VCaP (cell line): ENCODE results near the gene CTPS2.

Source experiments
- H3K27ac ChIP-seq: fragments of 450-650 bp; 2 replicates; pipeline ENCODE4 v1.5.1; 2017
- CTCF ChIP-seq: fragments of 450-650 bp; conservative IDR thresholded peaks from 2 replicates; pipeline ENCODE4 v1.5.1; 2017; ENCODE audit warnings: mild to moderate bottlenecking, moderate library complexity

The CTPS2 gene

GRCh38 chrX:16601885-16602284 is 110.6 kb downstream of the CTPS2 start:
- TF ChIP-seq CTCF = no peak

GRCh38 chrX:16594490-16594889 is 118.0 kb downstream of the CTPS2 start:
- TF ChIP-seq CTCF = no peak
- no peak overlapping the region for H3K27ac ChIP-seq

More at GRCh38 chrX:16601885-16602284, 110.6 kb downstream of the CTPS2 start:
- H3K27ac ChIP-seq = no peak overlapping the region

GRCh38 chrX:16593801-16594200 is 118.7 kb downstream of the CTPS2 start:
- no peak for TF ChIP-seq CTCF

GRCh38 chrX:16592194-16592770 is 120.2 kb downstream of the CTPS2 start:
- TF ChIP-seq CTCF = no peak

More at GRCh38 chrX:16593801-16594200, 118.7 kb downstream of the CTPS2 start:
- no peak overlapping the region for H3K27ac ChIP-seq

GRCh38 chrX:16589826-16590225 is 122.6 kb downstream of the CTPS2 start:
- TF ChIP-seq CTCF = no peak

More at GRCh38 chrX:16592194-16592770, 120.2 kb downstream of the CTPS2 start:
- no peak overlapping the region for H3K27ac ChIP-seq

GRCh38 chrX:16589211-16589610 is 123.3 kb downstream of the CTPS2 start:
- no peak for TF ChIP-seq CTCF
- H3K27ac ChIP-seq = no peak overlapping the region

More at GRCh38 chrX:16589826-16590225, 122.6 kb downstream of the CTPS2 start:
- H3K27ac ChIP-seq = no peak overlapping the region

DNA sequence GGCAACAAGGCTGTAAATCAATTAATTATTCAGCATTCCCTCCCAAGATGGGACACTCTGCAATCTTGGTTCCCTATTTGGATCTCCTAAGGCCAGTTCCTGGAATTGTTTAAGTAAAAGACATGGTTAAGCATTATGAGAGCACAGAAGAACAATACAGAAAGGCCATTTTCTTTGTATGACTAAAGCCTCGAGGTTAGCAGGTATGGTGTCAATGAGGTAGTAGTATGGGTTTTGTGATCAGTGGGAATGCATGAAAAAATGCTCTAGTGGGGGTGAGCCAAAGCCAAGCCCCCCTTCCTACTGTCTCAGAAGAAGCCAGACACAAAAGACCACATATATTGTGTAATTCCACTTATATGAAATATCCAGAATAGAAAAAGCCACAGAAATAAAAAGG is 124.2 kb downstream of the CTPS2 start:
- TF ChIP-seq CTCF = no peak
- no peak overlapping the region for H3K27ac ChIP-seq
